ENCODE measurements around the gene DISP3. TPM values are rescaled to one million over a fixed set of nuclear protein-coding genes. Genes with fewer than 3 reads are reported as not detected.

Gene DISP3
- total RNA-seq, 1 experiment from 2014 or later: 1.1 TPM

- ChIA-PET POLR2A (no interaction called here), CTCF (no interaction called here)
- no peaks in the 10 kb centered on the region for H3K36me3 ChIP-seq (ENCODE audit: control insufficient read depth, insufficient read depth, low read length)
- DNase-seq (ENCODE audit: low read depth, low spot score) (no peak), ATAC-seq (no peak)
- in situ Hi-C loops (cut with HindIII; ENCODE audit: low pct_unique_long_range_greater_than_20kb, low sequenced_read_pairs): no loop called here
- H3K27ac ChIP-seq (ENCODE audit: low read length): no peak overlapping the region
- TF ChIP-seq CTCF (IDR thresholded peaks at IDR 0.05) (no peak), POLR2AphosphoS5 (IDR thresholded peaks at IDR 0.05; ENCODE audit: low read depth, low read length) (no peak), SIN3A (IDR thresholded peaks at IDR 0.05; ENCODE audit: borderline replicate concordance, insufficient read depth, low read depth, low read length) (no peak), REST (IDR thresholded peaks at IDR 0.05; ENCODE audit: insufficient read depth in 1 of 2, low read depth in 2 of 2, low read length in 1 of 2) (no peak)
- H3K4me3 ChIP-seq (ENCODE audit: low read depth in 2 of 2, low read length in 2 of 2): no peak overlapping the region
- no TSS peak for BruUV-seq (replicated peaks)
- no peaks in the 10 kb centered on the region for H3K4me1 ChIP-seq (ENCODE audit: control insufficient read depth, insufficient read depth, low read length)
- no peaks in the 10 kb centered on the region for H3K9me3 ChIP-seq (ENCODE audit: control insufficient read depth, insufficient read depth, low read depth, low read length)
- intact Hi-C loops (cut with micrococcal nuclease; ENCODE audit: unreplicated experiment): no loop called here
- peaks cover 20% of the 10 kb centered on the region for H3K27me3 ChIP-seq (ENCODE audit: control insufficient read depth, insufficient read depth, low read length)
Observed at GRCh38 chr1:11485191-11485590, 6.2 kb downstream of the DISP3 start.

- POLR2A ChIA-PET: no interaction called here
- TF ChIP-seq POLR2AphosphoS5 (IDR thresholded peaks at IDR 0.05; ENCODE audit: low read depth, low read length) (no peak), TCF7L2 (IDR thresholded peaks at IDR 0.05; ENCODE audit: low read depth, low read length) (no peak), SIN3A (IDR thresholded peaks at IDR 0.05; ENCODE audit: borderline replicate concordance, insufficient read depth, low read depth, low read length) (no peak), REST (IDR thresholded peaks at IDR 0.05; ENCODE audit: insufficient read depth in 1 of 2, low read depth in 2 of 2, low read length in 1 of 2) (no peak), CTCF (IDR thresholded peaks at IDR 0.05) (no peak)
- H3K4me1 ChIP-seq (ENCODE audit: control insufficient read depth, insufficient read depth, low read length): no peaks in the 10 kb centered on the region
- DNase-seq (ENCODE audit: low read depth, low spot score) (no peak), ATAC-seq (no peak)
- in situ Hi-C loops (cut with HindIII; ENCODE audit: low pct_unique_long_range_greater_than_20kb, low sequenced_read_pairs) (no loop called here), intact Hi-C loops (cut with micrococcal nuclease; ENCODE audit: unreplicated experiment) (no loop called here)
- H3K36me3 ChIP-seq (ENCODE audit: control insufficient read depth, insufficient read depth, low read length): no peaks in the 10 kb centered on the region
- H3K4me3 ChIP-seq (ENCODE audit: low read depth in 2 of 2, low read length in 2 of 2): no peak overlapping the region
- no peaks in the 10 kb centered on the region for H3K9me3 ChIP-seq (ENCODE audit: control insufficient read depth, insufficient read depth, low read depth, low read length)
- BruUV-seq (replicated peaks): no TSS peak
- H3K27ac ChIP-seq (ENCODE audit: low read length): no peak overlapping the region
- peaks cover 16% of the 10 kb centered on the region for H3K27me3 ChIP-seq (ENCODE audit: control insufficient read depth, insufficient read depth, low read length)
- CTCF ChIA-PET: interaction anchor here (0.7 kb wide), 2 partner anchors 124 to 138 kb away, joined by 3 to 4 read pairs; no protein-coding TSS in a partner anchor
Observed at GRCh38 chr1:11486231-11487009, 7.5 kb downstream of the DISP3 start.
